ENCODE measurements around the gene ABCA1.
"Not testable (repeated sequence)": the region's sequence is repeated elsewhere in the genome, so short reads cannot be mapped to it uniquely, and the experiment has no call there.

The ABCA1 gene

GRCh38 chr9:104944356-104944755 is 16.4 kb upstream of the ABCA1 start:
- no peak for DNase-seq

- DNase-seq = no peak
Observed at GRCh38 chr9:104941597-104941996, 13.6 kb upstream of the ABCA1 start.

GRCh38 chr9:104936291-104936690 is 8.3 kb upstream of the ABCA1 start:
- no peak for DNase-seq

GRCh38 chr9:104935501-104935810 is 7.5 kb upstream of the ABCA1 start:
- not testable (repeated sequence) for DNase-seq

- DNase-seq = no peak
Observed at GRCh38 chr9:104934691-104935500, 6.9 kb upstream of the ABCA1 start.

- DNase-seq = not testable (repeated sequence)
Observed at GRCh38 chr9:104933091-104933490, 5.1 kb upstream of the ABCA1 start.

GRCh38 chr9:104931256-104931655 is 3.3 kb upstream of the ABCA1 start:
- DNase-seq = no peak

- DNase-seq = peak; percentile 20
Observed at GRCh38 chr9:104927216-104927911, 591 bp downstream of the ABCA1 start.

GRCh38 chr9:104923740-104924139 is 4.2 kb downstream of the ABCA1 start:
- DNase-seq = no peak

- DNase-seq = no peak
Observed at GRCh38 chr9:104923289-104923688, 4.7 kb downstream of the ABCA1 start.

GRCh38 chr9:104922748-104923147 is 5.2 kb downstream of the ABCA1 start:
- DNase-seq = not testable (repeated sequence)

- DNase-seq = no peak
Observed at GRCh38 chr9:104921067-104921741, 6.8 kb downstream of the ABCA1 start.

GRCh38 chr9:104915753-104916152 is 12.2 kb downstream of the ABCA1 start:
- DNase-seq = no peak

GRCh38 chr9:104915049-104915448 is 12.9 kb downstream of the ABCA1 start:
- DNase-seq = no peak

- no peak for DNase-seq
Observed at GRCh38 chr9:104914466-104914865, 13.5 kb downstream of the ABCA1 start.

- DNase-seq = no peak
Observed at GRCh38 chr9:104912606-104913005, 15.3 kb downstream of the ABCA1 start.

GRCh38 chr9:104911032-104911607 is 16.8 kb downstream of the ABCA1 start:
- DNase-seq = no peak

- no peak for DNase-seq
Observed at GRCh38 chr9:104907278-104907951, 20.5 kb downstream of the ABCA1 start.

GRCh38 chr9:104906441-104907277 is 21.3 kb downstream of the ABCA1 start:
- DNase-seq = no peak

GRCh38 chr9:104905931-104906330 is 22.0 kb downstream of the ABCA1 start:
- no peak for DNase-seq

- DNase-seq = no peak
Observed at GRCh38 chr9:104905153-104905901, 22.6 kb downstream of the ABCA1 start.

All from activated CD4-positive, alpha-beta T cell treated with anti-CD3 and anti-CD28 coated beads, Interleukin-2, amount 50 U/mL, for 1 hour (primary cell).